ENCODE data around the gene LRPAP1. TPM values are rescaled to one million over a fixed set of nuclear protein-coding genes. Genes with fewer than 3 reads are reported as not detected.

Gene LRPAP1
- total RNA-seq, 1 donor from 2014 or later = 88.1 TPM

GRCh38 chr4:3476936-3477749 lies 55.1 kb downstream of the LRPAP1 start:
- Mint-ChIP-seq H3K9me3 (no peaks in the 10 kb centered on the region), H3K27ac (no peak overlapping the region), H3K36me3 (ENCODE audit: low read depth) (no peaks in the 10 kb centered on the region), H3K27me3 (ENCODE audit: insufficient read depth) (peaks cover 8% of the 10 kb centered on the region), H3K4me1 (ENCODE audit: low read depth) (no peaks in the 10 kb centered on the region), H3K4me3 (no peak overlapping the region)
- intact Hi-C loops (cut with micrococcal nuclease) = no loop called here
- no peak for DNase-seq (ENCODE audit: low spot score)

GRCh38 chr4:3476341-3476747 lies 55.9 kb downstream of the LRPAP1 start:
- H3K9me3 Mint-ChIP-seq = no peaks in the 10 kb centered on the region
- intact Hi-C loops (cut with micrococcal nuclease) = no loop called here
- H3K27me3 Mint-ChIP-seq (ENCODE audit: insufficient read depth) = peaks cover 6% of the 10 kb centered on the region
- H3K4me1 Mint-ChIP-seq (ENCODE audit: low read depth) = no peaks in the 10 kb centered on the region
- no peak overlapping the region for H3K27ac Mint-ChIP-seq
- H3K36me3 Mint-ChIP-seq (ENCODE audit: low read depth) = no peaks in the 10 kb centered on the region
- no peak for DNase-seq (ENCODE audit: low spot score)
- H3K4me3 Mint-ChIP-seq = no peak overlapping the region

- no peak for DNase-seq (ENCODE audit: low spot score)
- intact Hi-C loops (cut with micrococcal nuclease) = no loop called here
- no peaks in the 10 kb centered on the region for H3K36me3 Mint-ChIP-seq (ENCODE audit: low read depth)
- no peak overlapping the region for H3K4me3 Mint-ChIP-seq
- H3K27ac Mint-ChIP-seq = no peak overlapping the region
- H3K27me3 Mint-ChIP-seq (ENCODE audit: insufficient read depth) = peaks cover 2% of the 10 kb centered on the region
- no peaks in the 10 kb centered on the region for H3K9me3 Mint-ChIP-seq
- no peaks in the 10 kb centered on the region for H3K4me1 Mint-ChIP-seq (ENCODE audit: low read depth)
Observed at GRCh38 chr4:3475713-3476260, 56.4 kb downstream of the LRPAP1 start.

GRCh38 chr4:3475041-3475712 lies 57.0 kb downstream of the LRPAP1 start:
- Mint-ChIP-seq H3K4me3 (no peak overlapping the region), H3K27me3 (ENCODE audit: insufficient read depth) (no peaks in the 10 kb centered on the region), H3K36me3 (ENCODE audit: low read depth) (no peaks in the 10 kb centered on the region), H3K9me3 (no peaks in the 10 kb centered on the region), H3K27ac (no peak overlapping the region), H3K4me1 (ENCODE audit: low read depth) (no peaks in the 10 kb centered on the region)
- intact Hi-C loops (cut with micrococcal nuclease) = no loop called here
- DNase-seq (ENCODE audit: low spot score) = no peak

- H3K9me3 Mint-ChIP-seq = no peaks in the 10 kb centered on the region
- no peak for DNase-seq (ENCODE audit: low spot score)
- no peaks in the 10 kb centered on the region for H3K36me3 Mint-ChIP-seq (ENCODE audit: low read depth)
- H3K27me3 Mint-ChIP-seq (ENCODE audit: insufficient read depth) = no peaks in the 10 kb centered on the region
- no peak overlapping the region for H3K4me3 Mint-ChIP-seq
- no peaks in the 10 kb centered on the region for H3K4me1 Mint-ChIP-seq (ENCODE audit: low read depth)
- intact Hi-C loops (cut with micrococcal nuclease) = no loop called here
- no peak overlapping the region for H3K27ac Mint-ChIP-seq
Observed at GRCh38 chr4:3473996-3474765, 58.0 kb downstream of the LRPAP1 start.

GRCh38 chr4:3473181-3473950 lies 58.9 kb downstream of the LRPAP1 start:
- no peaks in the 10 kb centered on the region for H3K4me1 Mint-ChIP-seq (ENCODE audit: low read depth)
- intact Hi-C loops (cut with micrococcal nuclease) = no loop called here
- H3K9me3 Mint-ChIP-seq = no peaks in the 10 kb centered on the region
- no peak for DNase-seq (ENCODE audit: low spot score)
- H3K36me3 Mint-ChIP-seq (ENCODE audit: low read depth) = no peaks in the 10 kb centered on the region
- H3K27me3 Mint-ChIP-seq (ENCODE audit: insufficient read depth) = no peaks in the 10 kb centered on the region
- H3K27ac Mint-ChIP-seq = no peak overlapping the region
- H3K4me3 Mint-ChIP-seq = no peak overlapping the region

GRCh38 chr4:3472411-3473141 lies 59.6 kb downstream of the LRPAP1 start:
- Mint-ChIP-seq H3K4me3 (no peak overlapping the region), H3K27ac (no peak overlapping the region), H3K27me3 (ENCODE audit: insufficient read depth) (no peaks in the 10 kb centered on the region), H3K9me3 (no peaks in the 10 kb centered on the region), H3K4me1 (ENCODE audit: low read depth) (no peaks in the 10 kb centered on the region), H3K36me3 (ENCODE audit: low read depth) (no peaks in the 10 kb centered on the region)
- intact Hi-C loops (cut with micrococcal nuclease) = no loop called here
- DNase-seq (ENCODE audit: low spot score) = no peak

GRCh38 chr4:3471886-3472285 lies 60.3 kb downstream of the LRPAP1 start:
- intact Hi-C loops (cut with micrococcal nuclease) = no loop called here
- H3K36me3 Mint-ChIP-seq (ENCODE audit: low read depth) = no peaks in the 10 kb centered on the region
- no peak for DNase-seq (ENCODE audit: low spot score)
- no peaks in the 10 kb centered on the region for H3K9me3 Mint-ChIP-seq
- no peak overlapping the region for H3K4me3 Mint-ChIP-seq
- no peak overlapping the region for H3K27ac Mint-ChIP-seq
- H3K27me3 Mint-ChIP-seq (ENCODE audit: insufficient read depth) = no peaks in the 10 kb centered on the region
- H3K4me1 Mint-ChIP-seq (ENCODE audit: low read depth) = no peaks in the 10 kb centered on the region

- H3K36me3 Mint-ChIP-seq (ENCODE audit: low read depth) = no peaks in the 10 kb centered on the region
- H3K27ac Mint-ChIP-seq = no peak overlapping the region
- DNase-seq (ENCODE audit: low spot score) = no peak
- no peaks in the 10 kb centered on the region for H3K4me1 Mint-ChIP-seq (ENCODE audit: low read depth)
- H3K4me3 Mint-ChIP-seq = no peak overlapping the region
- intact Hi-C loops (cut with micrococcal nuclease) = no loop called here
- H3K9me3 Mint-ChIP-seq = no peaks in the 10 kb centered on the region
- H3K27me3 Mint-ChIP-seq (ENCODE audit: insufficient read depth) = no peaks in the 10 kb centered on the region
Observed at GRCh38 chr4:3471098-3471760, 61.0 kb downstream of the LRPAP1 start.

- no peaks in the 10 kb centered on the region for H3K4me1 Mint-ChIP-seq (ENCODE audit: low read depth)
- no peaks in the 10 kb centered on the region for H3K9me3 Mint-ChIP-seq
- H3K27ac Mint-ChIP-seq = no peak overlapping the region
- intact Hi-C loops (cut with micrococcal nuclease) = no loop called here
- DNase-seq (ENCODE audit: low spot score) = no peak
- no peaks in the 10 kb centered on the region for H3K27me3 Mint-ChIP-seq (ENCODE audit: insufficient read depth)
- H3K4me3 Mint-ChIP-seq = no peak overlapping the region
- no peaks in the 10 kb centered on the region for H3K36me3 Mint-ChIP-seq (ENCODE audit: low read depth)
Observed at GRCh38 chr4:3470244-3471097, 61.8 kb downstream of the LRPAP1 start.

All from activated T-helper 1 cell treated with anti-CD3 and anti-CD28 coated beads, Interleukin-12 subunit alpha, Interleukin-12 subunit beta, Interleukin-2, Interleukin-4 antibody, amounts not matched to agents 30 ng/mL and 10 ng/mL and 1 ng/mL, durations not matched to agents 14 hours and 24 hours and 36 hours (primary cell).